HuH-7 (cell line): ENCODE data around the gene AFF1.
"Not testable (repeated sequence)": the region's sequence is repeated elsewhere in the genome, so short reads cannot be mapped to it uniquely, and the experiment has no call there.

Experiments used
- DNase-seq: peaks from one replicate; pipeline ENCODE4 v3.0.0; 2011; ENCODE audit warnings: low spot score

The AFF1 gene

DNA sequence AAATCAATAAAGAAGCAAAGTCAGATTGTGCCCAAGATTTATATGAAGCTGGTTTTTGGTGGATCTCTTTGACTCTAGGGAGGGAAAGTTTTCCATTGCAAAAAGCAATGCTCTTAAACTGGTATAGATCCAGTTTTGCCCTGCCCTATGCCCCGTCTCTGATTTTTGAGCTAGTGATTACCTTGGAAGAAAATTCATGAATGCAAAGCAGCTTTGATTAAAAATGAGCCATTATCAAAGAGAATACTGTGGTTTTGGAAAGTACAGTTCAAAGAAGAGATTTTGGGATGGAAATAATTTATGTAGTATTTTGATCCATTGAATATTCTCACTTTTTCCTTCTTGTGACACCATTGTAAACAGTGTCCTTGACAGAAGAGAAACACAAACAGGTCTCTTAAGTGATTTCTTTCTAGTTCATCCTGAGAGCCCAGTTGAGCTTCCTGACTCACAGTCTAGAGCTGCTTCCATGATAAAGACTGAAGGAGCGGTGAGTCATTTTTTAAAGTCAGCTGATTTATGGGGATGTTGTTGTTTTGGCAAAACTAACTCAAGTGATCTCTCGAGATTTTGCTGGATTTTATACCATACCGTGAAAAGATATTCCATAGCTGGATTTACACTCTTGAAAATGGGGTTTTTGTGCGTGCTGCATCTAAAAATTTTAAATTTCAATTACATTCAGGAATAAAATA is 76.7 kb downstream of the AFF1 start:
- no peak for DNase-seq

DNA sequence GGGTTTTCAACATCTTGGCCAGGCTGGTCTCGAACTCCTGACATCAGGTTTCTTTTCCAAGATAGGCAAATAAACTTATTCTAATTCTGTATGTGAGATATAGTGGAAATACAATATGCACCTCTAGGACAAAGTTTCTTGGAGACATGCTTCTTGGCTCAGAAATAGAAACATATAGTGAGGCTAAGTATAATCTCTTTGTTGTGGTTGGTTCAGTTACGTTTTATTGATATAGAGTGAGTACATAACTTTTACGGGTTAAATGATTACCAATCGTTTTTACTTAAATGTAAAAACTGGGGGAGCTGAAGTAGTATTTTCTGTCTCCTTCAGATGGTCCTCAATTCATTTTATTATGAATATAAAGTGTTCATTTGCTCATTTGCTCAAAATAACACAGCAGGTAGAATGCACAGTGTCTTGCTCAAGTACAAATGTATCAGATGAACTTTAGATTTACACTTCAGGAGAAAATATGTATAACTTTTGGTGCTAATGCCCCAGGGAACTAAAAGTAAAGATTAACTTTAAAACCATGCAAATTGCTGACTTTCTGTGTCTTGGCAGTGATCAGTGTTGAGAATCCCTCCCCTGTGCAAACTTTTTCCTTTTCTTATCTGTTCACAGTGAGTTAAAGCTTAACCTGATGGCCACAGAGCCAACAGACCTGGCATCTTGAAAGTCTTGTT is 77.6 kb downstream of the AFF1 start:
- no peak for DNase-seq

DNA sequence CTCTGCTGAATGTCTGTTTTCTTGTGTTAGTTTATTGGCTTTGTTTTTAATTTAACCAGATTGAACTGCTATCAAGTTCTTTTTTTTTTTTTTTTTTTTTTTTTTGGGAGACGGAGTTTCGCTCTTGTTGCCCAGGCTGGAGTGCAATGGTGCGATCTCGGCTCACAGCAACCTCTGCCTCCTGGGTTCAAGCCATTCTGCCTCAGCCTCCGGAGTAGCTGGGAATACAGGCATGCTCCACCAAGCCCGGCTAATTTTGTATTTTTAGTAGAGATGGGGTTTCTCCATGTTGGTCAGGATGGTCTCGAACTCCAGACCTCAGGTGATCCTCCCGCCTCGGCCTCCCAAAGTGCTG is 78.1 kb downstream of the AFF1 start:
- not testable (repeated sequence) for DNase-seq

DNA sequence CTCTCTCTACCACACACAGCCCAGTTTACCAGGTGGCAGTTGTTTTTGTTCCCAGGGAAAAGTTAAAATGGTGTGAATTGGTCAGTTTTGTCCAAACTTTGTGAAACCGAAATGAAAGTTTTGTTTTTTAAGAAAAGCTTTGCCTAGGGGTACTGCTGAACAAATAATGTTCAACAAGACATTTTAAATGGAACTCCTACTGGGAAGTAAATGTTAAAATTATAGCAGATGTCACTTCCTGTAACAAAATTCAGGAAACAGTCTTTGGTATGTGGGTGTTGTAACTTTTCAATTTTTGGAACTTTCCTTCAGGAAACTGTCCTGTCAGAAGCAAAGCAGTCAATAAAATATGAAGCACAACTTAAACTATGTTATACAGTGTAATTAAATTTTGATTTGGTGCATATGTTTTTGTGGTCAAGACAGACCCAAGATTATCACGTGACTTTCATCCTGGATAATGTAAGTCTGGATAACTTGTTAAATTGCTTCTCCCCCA is 79.5 kb downstream of the AFF1 start:
- DNase-seq: no peak

DNA sequence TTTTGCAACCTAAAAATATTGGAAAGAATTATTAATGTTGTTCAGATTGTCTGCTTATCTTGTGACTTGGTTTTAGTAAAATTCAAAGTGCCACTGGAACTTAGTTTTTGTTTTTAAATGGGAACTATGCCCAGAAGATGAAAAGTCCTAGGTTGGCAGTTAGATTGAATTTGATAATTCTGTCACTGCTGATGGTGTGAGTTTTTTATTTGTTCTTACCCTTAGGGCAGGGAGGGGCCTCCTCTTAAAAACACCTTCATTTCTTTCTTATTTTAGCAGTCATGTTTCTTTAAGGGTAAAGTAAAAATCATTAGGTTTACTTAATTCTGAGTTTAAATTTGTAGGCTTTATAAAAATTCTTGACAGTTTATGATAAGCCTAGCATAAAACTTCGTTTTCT is 80.6 kb downstream of the AFF1 start:
- no peak for DNase-seq

DNA sequence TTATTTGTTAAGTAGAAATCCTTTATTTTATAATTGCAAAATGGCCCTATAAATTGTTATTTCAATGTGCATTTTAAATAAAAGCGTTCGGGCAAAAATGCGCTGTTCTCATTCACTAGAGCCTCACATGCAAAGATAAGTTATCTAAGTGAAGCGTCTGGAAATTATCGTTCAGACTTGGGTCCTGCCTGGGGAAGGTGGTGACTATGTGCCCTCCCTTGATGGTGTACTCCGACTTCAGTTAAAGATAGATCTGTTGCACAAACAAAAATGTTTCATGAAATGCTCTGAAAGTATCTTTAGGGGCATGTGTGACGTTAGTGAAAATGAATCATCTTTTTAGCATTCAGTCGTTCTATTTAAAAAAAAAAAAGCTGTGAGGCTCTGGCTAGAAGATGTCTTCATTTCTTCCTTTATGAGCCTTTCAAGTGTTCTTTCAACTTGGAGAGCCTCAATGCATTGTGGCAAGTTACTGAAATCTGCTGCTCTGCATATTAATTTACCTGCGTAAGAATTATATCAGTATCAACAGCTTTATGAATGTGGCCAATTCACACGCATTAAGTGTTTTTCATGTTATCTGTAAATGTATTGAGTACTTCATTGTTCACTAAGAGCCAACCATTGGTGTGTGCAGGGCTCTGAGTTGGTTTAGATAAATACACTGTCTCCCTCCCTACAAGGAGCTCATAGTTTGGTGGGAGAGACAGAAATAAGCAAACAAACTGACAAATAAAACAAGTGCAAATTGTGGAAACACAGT is 83.0 kb downstream of the AFF1 start:
- DNase-seq: no peak

DNA sequence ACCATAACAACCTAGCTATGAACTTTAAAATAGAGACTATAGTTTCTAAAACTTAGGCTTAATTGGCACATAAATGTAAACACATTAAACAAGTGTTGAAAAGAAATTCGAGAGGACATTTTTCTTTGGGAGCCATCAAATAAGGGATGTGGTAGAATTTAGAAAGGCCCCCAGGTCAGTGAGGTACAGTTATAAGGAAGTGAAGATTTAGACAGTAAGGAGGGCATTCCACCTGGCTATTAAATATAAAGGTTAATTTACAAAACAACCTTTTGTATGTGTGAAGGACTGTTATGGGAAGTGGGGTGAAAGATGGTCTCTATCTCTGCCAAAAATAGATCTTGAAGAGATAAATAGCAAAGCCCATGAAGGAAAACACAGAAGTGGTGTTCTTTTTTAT is 83.9 kb downstream of the AFF1 start:
- no peak for DNase-seq

DNA sequence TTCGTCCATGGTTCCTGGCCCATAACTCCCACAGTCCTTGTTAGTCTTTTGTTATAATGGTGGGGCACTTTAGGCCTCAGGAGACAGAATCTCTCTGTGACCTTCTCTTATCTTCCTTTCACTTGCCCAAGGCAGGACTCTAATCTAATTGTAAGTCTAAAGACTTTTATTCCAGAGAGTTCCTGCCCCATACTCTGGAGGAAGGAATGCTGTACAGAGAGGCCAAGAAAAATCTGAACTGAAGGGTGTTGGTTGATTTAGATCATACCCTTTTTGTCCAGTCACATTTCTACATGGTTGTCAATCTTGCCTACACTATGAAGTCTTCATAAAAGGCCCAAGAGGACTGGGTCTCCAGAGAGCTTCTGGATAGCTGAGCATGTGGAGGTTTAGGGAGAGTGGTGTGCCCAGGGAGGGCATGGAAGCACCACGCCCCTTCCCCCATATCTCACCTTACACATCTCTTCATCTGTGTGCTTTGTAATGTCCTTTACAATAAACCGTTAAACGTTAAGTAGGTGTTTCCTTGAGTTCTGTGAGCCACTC is 84.5 kb downstream of the AFF1 start:
- DNase-seq: no peak

DNA sequence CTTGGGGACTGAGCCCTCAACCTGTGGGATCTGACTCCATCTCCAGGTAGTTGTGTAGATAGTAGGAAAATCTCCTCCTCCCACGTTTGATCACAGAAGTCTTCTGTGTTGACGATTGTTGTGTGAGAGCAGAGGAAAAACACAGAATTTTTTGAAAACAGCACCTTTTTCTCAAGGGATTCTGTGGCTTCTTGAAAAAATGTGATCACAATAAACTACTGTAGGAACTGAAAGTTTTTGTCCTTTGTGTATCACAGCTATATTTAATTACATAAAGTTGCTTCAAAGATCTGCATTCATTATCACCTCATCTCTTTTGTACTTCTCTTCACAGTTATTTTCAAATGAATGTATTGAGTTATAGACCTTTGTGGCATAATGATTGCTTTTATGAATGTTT is 85.1 kb downstream of the AFF1 start:
- no peak for DNase-seq

DNA sequence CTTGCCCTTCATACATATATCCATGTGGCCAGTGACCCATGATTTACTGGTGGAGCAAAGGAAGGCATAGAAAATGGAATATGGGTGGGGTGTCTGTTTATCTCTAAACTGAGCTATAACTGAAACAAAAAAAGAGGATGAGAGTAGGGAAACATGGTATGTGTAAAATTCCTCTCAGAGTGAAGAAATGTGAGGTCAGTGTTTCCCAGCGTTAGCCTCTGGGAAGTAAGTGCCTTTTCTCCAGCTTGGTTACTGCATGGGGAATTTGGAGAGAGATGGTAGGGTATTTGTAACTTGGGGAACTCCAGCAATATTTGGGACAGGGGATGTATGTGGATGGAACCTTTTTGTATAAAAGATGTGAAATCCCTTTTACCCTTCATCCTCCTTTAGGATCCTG is 89.4 kb downstream of the AFF1 start:
- DNase-seq: no peak

DNA sequence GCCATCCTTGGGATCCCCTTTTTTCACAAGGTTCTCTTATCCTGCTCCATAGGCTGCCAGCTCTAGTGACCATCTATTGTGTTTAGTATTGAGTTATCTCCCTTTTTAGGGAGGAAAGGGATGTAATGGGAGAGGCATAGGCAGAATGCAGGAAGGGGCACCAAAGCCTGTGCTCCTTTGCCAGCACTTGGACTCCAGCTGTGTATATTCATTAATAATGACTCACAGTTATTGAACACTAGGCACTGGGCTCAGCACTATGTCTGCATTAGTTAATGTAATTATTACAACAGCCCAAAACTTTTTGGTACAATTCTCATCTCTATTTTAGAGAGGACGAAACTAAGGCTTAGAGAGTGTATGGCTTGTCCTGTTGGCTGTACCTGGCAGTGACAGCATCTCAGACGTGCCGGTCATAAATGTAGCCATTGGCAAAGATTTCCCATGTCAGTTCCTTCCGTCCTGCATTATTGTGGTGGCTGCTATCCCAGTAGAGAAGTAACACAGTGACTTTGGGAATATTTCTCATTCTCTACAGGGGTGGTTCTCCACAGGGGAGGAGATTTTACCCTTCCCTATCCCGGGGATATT is 90.3 kb downstream of the AFF1 start:
- DNase-seq: no peak

DNA sequence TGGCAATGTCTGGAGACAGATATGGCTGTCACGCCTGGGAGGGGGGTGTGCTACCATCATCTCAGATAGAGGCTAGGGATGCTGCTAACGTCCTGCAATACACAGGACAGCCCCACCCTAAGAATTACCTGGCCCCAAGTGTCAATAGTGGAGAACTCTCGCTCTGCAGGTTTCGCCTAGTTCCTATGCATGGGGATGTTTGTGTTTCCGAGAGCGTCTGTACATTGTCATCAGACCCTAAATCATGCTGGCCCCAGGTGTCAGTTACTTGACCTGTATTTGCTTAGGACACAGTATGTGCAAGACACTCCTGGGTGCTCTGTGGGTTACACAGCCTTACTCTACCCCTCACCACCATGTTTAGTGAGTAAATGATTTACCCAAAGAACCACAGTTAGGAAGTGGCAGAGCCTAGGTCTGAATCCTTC is 90.8 kb downstream of the AFF1 start:
- peak; percentile 46 for DNase-seq

DNA sequence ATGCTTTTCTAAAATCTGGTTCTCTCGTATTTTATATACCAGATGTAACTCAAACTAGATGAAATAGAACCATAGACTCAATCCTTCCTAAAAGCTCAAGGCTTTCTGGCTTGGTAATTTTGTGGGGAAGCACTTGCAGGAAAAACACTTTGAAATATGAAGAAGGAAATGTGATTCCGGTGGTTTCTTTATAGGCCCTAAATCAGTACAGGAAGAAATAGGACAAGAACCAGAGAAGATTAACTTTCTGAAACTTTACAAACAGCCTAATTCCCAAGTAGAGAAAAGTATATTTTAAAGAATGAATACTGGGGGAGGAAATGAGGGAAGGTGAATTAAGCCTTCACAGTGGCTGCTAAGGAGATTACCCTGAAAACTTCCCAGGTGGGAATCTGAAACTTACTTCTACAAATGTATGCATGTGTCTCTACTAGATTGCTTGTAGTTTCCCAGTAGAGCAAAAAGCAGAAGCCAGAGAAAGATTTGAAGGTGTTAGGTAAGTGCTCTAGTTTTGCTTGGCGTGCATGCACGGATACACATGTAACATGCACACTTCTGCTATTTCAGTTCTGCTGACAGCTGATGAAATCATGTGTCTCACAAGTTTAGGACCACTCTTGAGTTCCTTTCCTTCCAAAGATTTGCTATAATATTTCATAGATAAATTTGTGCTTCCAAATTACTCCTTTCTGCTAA is 92.1 kb downstream of the AFF1 start:
- no peak for DNase-seq

DNA sequence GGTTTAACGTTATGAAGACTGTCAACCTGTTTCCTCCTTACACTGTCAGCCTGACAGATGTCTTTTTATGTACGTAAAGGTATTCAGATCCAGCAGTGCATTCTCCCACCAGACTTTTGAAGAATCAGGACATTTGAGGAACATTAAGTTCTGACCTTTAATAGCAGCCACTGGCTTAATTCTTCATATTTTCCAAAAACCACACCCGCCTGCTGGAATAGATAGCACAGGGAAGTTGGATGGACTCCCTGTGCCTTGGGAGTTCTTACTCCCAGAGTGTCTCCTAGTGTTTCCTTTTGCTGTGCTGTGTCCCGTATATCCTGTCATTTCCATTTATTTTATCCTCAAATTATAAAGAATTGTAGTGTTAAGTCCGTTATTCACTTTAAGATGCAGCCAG is 94.5 kb downstream of the AFF1 start:
- DNase-seq: no peak

DNA sequence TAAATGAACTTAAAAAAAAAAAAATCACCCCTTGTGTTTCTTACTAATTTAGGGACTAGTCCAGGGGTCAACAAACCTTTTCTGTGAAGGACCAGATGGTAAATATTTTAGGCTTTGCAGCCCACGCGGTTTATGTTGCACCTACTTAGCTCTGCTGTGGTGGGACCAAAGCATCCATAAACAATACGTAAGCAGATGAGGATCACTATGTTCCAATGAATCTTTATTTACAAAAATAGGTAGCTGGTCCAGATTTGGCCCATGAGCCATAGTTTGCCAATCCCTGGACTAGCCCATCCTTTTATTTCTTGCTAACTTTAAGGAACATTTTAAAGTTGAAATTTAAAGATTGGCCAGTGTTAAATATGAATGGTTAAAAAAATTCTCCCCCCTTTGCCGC is 95.3 kb downstream of the AFF1 start:
- DNase-seq: no peak

DNA sequence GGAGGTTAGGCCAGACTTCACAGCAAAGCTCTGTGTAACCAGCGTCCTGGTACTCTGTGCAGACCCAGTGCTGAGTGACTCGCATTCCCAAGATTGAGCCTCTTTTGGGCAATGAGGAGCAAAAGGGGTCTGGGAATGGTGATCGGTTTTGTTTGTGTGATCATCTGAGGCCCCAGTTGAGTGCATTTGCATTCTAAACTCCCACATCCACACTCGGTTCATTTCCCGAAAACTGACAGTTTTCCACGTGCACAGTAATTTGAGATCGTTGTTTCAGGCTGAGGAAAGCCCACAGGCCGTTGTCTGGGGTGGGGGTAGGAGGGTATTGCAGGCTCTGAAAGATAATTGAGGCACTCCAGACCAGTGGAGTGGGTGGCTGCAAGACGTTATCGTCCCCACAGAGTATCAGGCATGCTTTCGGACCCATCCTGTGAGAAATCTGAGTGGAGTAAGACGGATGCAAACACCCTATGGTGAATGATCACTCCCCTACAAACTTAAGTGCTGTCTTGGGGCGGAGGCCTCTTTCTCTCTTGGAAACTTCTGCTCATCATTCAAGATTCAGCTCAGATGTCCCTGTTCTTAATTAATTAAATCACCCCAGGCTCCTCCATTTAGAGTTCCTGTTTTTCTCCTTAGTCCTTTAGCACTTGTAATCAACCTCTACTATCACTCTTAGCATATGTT is 96.1 kb downstream of the AFF1 start:
- no peak for DNase-seq

DNA sequence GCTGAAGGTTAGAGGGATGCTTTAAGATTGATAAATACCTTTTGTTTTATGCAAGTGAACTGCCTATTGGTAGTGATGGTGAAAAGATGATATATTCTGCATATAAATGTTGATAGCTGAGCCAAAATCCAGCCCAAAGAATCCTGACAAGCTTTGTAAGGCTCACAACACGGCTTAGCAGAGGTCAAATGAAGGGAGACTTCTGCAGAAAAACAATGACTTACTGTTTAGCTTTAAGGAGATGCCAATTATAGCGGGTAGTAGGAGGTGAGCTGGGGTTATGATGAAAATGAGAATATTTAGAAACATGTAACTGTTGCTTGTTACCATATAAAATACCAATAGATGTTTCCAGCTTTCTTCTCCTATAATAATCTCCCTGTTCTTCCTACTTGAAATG is 97.1 kb downstream of the AFF1 start:
- DNase-seq: no peak

DNA sequence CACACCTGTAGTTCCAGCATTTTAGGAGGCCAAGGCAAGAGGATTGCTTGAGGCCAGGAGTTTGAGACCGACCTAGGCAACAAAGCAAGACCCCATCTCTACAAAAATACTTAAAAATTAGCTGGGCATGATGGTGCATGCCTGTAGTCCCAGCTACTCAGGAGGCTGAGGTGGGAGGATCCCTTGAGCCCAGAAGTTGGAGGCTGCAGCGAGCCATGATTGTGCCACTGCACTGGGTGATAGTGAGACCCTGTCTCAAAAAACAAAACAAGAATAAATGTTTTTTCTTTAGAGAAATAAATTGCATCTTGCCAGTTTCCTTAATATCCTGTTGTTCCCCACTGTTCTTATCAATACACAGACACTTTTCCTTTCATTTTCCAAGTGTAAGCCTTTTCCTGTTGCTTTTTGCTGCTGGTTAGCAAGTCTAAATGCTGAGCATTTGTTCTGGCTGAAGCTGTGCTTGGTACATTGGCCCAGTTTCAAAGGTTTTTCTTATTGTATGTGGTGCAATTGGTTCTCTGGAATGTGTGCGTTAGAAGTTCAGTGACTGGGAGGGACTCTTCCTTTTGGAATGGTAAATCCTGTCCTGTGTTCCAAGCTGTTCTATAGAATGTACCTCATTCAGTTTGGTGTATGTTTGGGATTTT is 98.2 kb downstream of the AFF1 start:
- DNase-seq: no peak

DNA sequence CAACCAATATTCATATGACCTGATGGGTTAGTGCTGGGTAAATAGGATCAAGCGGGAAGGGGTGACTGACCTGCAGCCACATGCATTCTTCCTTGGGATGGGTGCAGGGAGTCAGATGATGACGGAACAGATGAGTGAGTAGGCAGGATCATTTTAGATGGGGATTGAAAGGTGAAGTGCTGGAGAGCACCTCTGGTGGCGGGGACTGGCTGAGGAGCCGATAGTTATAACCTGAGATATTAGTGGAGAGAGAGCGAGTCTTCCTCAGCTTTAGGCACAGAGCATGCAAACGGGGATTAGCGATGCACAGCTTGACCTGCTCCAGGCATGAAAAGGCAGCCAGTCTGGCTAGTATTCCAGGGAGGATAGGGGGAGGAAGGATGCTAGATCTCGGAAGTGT is 99.1 kb downstream of the AFF1 start:
- no peak for DNase-seq

DNA sequence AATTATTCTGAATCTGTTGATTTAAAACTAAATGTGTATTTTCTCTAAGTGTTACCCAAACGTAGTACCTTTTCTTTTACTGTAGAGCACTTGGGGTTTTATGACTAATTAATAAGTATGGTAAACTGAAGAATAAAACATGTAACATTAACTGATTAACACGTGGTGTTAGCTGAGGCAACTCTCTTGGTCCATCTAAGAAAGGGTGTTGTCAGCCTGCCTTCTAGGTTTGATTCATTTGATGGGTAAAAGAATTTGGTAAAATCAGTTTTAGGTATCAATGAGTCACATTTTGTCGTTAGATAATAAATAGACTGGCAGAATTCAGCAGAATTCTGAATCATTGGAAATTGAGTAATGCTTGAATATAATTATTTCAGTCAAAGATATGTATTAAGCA is 99.7 kb downstream of the AFF1 start:
- DNase-seq: no peak
